Fibroblast of upper back skin (primary cell): Measurements from ENCODE around the gene CALM3.
"Not testable (repeated sequence)": the region's sequence is repeated elsewhere in the genome, so short reads cannot be mapped to it uniquely, and the experiment has no call there.

ENCODE experiments used
- DNase-seq: peaks from one replicate; pipeline ENCODE4 v3.0.0-alpha.2; 2013

Gene CALM3

GRCh38 chr19:46601318-46602224 is at the start of gene CALM3:
Gene CALM3, plus strand, starts transcription at chr19:46601330. Its CDS starts 105 bp downstream, at chr19:46601435.
- no peak for DNase-seq

GRCh38 chr19:46552891-46553290 is 48.2 kb upstream of the CALM3 start:
- DNase-seq: no peak

- DNase-seq: no peak
Observed at GRCh38 chr19:46554161-46554560, 47.0 kb upstream of the CALM3 start.

- no peak for DNase-seq
Observed at GRCh38 chr19:46555628-46556280, 45.4 kb upstream of the CALM3 start.

GRCh38 chr19:46556471-46556870 is 44.7 kb upstream of the CALM3 start:
- not testable (repeated sequence) for DNase-seq

GRCh38 chr19:46559203-46559602 is 41.9 kb upstream of the CALM3 start:
- no peak for DNase-seq

GRCh38 chr19:46559675-46560074 is 41.5 kb upstream of the CALM3 start:
- not testable (repeated sequence) for DNase-seq

GRCh38 chr19:46564701-46565100 is 36.4 kb upstream of the CALM3 start:
- DNase-seq: no peak

GRCh38 chr19:46571495-46571894 is 29.6 kb upstream of the CALM3 start:
- peak; percentile 5 for DNase-seq

GRCh38 chr19:46573679-46574498 is 27.2 kb upstream of the CALM3 start:
- DNase-seq: no peak

- peak; percentile 39 for DNase-seq
Observed at GRCh38 chr19:46574533-46574932, 26.6 kb upstream of the CALM3 start.

GRCh38 chr19:46578450-46578849 is 22.7 kb upstream of the CALM3 start:
- no peak for DNase-seq

GRCh38 chr19:46579361-46579879 is 21.7 kb upstream of the CALM3 start:
- DNase-seq: no peak

GRCh38 chr19:46580247-46580646 is 20.9 kb upstream of the CALM3 start:
- DNase-seq: no peak

- no peak for DNase-seq
Observed at GRCh38 chr19:46585539-46585938, 15.6 kb upstream of the CALM3 start.

- DNase-seq: no peak
Observed at GRCh38 chr19:46586294-46586693, 14.8 kb upstream of the CALM3 start.

- no peak for DNase-seq
Observed at GRCh38 chr19:46587861-46588260, 13.3 kb upstream of the CALM3 start.

- no peak for DNase-seq
Observed at GRCh38 chr19:46591254-46591653, 9.9 kb upstream of the CALM3 start.

- no peak for DNase-seq
Observed at GRCh38 chr19:46591870-46592269, 9.3 kb upstream of the CALM3 start.

GRCh38 chr19:46596008-46596407 is 5.1 kb upstream of the CALM3 start:
- DNase-seq: no peak

GRCh38 chr19:46598372-46598917 is 2.7 kb upstream of the CALM3 start:
- DNase-seq: no peak

GRCh38 chr19:46599716-46600373 is 1.3 kb upstream of the CALM3 start:
- no peak for DNase-seq
